ENCODE data around the gene SH3GLB2. TPM values are rescaled to one million over a fixed set of nuclear protein-coding genes. Genes with fewer than 3 reads are reported as not detected.

The SH3GLB2 gene
- 46.0 and 60.0 TPM in 2 replicates for total RNA-seq

DNA sequence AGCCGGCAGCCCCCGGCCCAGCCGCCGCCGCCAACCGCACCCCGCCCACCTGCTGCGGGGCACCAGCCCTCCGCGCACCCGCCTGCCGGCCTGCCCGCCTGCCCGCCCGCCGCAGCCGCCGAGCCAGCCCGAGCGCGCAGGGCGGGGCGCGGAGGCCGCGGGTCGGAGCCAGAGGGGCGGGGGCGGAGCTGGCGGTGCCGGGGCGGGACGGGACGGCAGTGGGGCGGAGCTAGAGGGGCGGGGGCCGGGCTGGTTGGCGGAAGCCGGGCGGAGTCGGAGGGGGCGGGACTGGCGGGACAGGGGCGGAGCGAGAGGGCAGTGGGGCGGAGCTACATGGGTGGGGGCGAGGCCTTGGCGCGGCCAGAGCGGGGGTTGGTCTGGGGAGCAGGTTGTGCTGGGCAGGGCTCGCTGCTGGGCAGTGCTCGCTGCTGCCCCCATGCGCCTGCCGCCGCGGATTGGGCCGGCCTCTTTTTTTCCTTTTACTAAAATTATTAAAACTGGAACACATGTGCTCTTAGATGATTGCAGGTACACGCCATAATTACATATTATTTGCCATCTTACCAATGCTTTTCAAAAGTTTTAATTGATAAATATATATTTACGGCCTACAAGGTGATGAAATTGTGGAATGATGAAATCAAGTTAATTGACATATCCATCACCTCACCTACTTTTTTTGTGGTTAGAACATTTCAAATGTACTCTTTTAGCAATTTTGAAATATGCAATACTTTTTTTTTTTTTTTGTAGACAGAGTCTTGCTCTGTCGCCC lies at the start of gene SH3GLB2:
Gene SH3GLB2 (minus strand): TSS at position 140 of the 775 bp plus-strand sequence. CDS start 177 bp downstream, outside the sequence.

DNA sequence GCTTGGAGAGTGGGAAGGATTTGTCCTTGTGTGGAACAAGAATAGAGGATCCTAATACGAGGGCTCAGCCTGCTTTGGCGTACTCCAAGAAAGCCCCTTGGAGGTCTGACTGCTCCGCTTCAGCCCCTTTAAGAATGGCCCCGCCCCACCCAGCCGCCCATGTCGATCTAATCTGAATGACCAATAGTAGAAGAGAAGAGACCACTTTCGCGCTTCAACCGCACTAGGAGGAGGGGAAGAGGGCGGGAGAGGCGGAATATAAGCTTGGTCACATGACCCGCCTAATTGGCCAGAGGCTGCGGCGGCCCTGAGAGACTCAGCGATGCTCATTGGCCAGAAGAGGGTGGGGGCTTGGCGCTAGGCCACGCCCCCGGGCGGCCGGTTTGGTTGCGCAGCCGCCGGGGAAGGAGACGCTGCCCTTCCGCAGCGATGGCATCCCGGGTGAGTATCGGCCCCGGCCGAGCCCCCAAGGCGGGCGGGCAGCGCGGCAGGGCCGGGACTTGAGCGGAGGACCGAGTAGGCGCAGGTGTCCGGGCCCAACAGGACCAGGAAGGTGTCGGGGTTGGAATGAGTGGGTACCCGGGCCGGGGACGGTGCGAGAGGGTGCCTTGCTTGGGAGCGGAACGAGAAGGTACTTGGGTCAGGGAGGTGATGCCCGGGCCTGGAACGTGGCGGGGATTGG lies 8.3 kb upstream of the SH3GLB2 start, which contains the start of gene MIGA2:
Gene MIGA2 (plus strand): TSS at position 386 of the 682 bp plus-strand sequence. CDS start 3,969 bp downstream, outside the sequence.

Other genes starting within 250 kb of the SH3GLB2 start
- gene TBC1D13, start 241.1 kb downstream of the SH3GLB2 start, total RNA-seq = 5.5 and 10.7 TPM in 2 replicates
- gene ENDOG, start 209.8 kb downstream of the SH3GLB2 start, total RNA-seq = 79.5 and 82.5 TPM in 2 replicates
- 12.3 and 22.8 TPM in 2 replicates for gene SPOUT1, start 198.5 kb downstream of the SH3GLB2 start, total RNA-seq
- 12.5 and 24.1 TPM in 2 replicates for gene KYAT1, start 146.4 kb downstream of the SH3GLB2 start, total RNA-seq
- 254 and 316 TPM in 2 replicates for gene LRRC8A, start 146.2 kb downstream of the SH3GLB2 start, total RNA-seq
- gene PHYHD1, start 107.3 kb downstream of the SH3GLB2 start, total RNA-seq = 1.1 and 13.3 TPM in 2 replicates
- 21.1 and 21.7 TPM in 2 replicates for gene DOLK, start 80.7 kb downstream of the SH3GLB2 start, total RNA-seq
- 34.7 and 45.1 TPM in 2 replicates for gene NUP188, start 80.6 kb downstream of the SH3GLB2 start, total RNA-seq
- 18.8 and 21.2 TPM in 2 replicates for gene MIGA2, start 8.3 kb upstream of the SH3GLB2 start, total RNA-seq
- gene DOLPP1, start 52.8 kb upstream of the SH3GLB2 start, total RNA-seq = 7.2 and 13.2 TPM in 2 replicates
- 21.7 and 27.9 TPM in 2 replicates for gene CRAT, start 82.5 kb upstream of the SH3GLB2 start, total RNA-seq
- gene PTPA, start 83.1 kb upstream of the SH3GLB2 start, total RNA-seq = 48.4 and 81.4 TPM in 2 replicates
- 26.6 and 28.7 TPM in 2 replicates for gene IER5L, start 149.9 kb upstream of the SH3GLB2 start, total RNA-seq